HG02798 (cell line): Measurements from ENCODE around the gene KIAA1614.

Experiments used
- ATAC-seq: cut with Tn5 transposase; IDR thresholded peaks from one replicate; pipeline ENCODE4 v1.9.1; 2021; ENCODE audit warnings: mild to moderate bottlenecking; ENCODE audit not compliant: unreplicated experiment, poor library complexity

KIAA1614 gene, protein sequence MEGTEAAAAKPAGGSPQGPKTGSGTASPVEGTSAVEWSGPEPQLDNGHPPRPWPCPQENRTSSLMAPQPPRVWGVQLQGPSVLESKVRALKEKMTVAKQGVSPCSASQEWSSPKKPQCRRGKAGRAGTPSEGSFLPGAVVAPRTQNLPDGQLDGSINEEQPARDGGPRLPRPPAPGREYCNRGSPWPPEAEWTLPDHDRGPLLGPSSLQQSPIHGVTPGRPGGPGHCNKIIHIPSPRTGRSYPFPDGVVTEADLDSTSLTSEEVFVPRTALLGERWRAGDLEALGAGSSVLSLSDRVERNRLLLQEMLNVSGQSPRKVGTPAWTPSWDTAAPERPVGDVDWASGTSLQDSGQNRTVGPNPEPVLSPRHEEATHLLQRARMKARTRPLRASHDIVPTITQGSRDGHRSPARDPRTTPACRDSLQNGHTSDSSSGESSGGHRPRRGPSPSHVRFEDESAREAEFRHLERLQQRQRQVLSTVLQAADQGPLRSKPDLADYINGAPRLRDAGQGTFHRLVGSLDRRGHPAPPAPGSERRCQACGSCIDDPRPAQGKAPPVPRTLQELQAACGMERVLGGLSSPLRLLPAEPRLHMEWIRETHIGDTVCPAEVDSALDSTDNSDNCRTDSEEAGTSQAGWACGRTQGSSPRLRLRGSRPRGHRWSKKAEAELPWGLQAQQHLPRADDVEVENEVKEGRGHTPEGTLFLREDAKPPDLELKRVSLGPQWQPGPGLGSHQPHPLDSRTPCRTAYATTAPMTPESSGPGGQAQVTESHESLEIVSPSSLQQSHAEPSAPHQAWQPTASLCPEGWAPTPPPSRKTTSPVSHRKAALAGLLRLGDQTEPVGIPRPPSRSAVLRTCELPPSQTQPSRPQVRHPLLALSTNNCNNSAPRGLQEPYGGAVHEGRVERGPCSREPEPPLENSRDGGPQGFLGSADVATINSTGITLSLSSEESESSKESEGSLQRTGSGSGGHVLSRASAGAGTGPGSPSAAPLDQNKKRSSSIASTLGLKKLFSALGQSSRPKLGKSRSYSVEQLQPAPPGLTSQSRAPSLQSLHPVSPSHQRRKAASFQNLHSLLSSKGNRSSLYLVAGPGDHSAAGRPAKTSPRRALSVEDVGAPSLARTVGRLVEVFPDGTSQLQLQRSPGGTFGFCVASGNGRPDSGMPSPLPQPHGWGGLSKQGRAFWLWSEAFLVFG

GRCh38 chr1:180912801-180913565 lies at the start of gene KIAA1614:
Gene KIAA1614, plus strand, starts transcription at chr1:180912897. Its CDS starts 347 bp downstream, at chr1:180913244.
- peak; percentile 24 for ATAC-seq

- no peak for ATAC-seq
These were observed 49.4 kb upstream of the KIAA1614 start for GRCh38 chr1:180863158-180863775.

- ATAC-seq: peak; percentile 42
These were observed 30.7 kb upstream of the KIAA1614 start for GRCh38 chr1:180881806-180882509.

DNA sequence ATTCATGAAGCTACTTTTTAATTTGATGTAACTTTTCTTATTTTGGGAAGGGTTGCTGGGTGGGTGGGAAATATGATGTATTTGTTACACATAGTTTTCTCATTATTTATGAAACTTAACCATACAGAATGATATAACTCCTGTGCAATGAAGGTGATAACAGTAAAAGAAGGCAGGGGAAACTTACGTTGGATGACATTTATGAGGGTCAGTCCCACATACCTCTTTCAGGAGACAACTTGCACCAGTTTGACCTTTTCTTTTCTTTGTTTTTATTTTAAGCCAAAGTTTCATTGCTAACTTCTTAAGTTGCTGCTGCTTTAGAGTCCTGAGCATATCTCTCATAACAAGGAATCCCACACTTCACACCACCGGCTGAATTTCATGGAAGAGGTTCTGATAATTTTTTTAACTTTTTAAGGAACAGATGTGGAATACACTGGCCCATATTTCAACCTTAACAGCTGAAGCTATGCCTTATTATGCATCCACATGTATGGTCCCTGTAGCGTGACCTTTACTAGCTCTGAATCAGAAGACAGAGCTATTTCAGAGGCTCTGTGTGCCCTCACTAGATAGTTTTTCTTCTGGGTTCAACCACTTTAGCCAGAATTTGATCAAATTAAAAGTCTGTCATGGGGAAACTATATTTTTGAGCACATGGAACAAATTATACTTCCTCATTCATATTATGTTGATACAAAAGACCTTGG lies 28.0 kb upstream of the KIAA1614 start:
- ATAC-seq: no peak

GRCh38 chr1:180886338-180886737 lies 26.4 kb upstream of the KIAA1614 start:
- no peak for ATAC-seq

- no peak for ATAC-seq
These were observed 24.9 kb upstream of the KIAA1614 start for GRCh38 chr1:180887841-180888240.

DNA sequence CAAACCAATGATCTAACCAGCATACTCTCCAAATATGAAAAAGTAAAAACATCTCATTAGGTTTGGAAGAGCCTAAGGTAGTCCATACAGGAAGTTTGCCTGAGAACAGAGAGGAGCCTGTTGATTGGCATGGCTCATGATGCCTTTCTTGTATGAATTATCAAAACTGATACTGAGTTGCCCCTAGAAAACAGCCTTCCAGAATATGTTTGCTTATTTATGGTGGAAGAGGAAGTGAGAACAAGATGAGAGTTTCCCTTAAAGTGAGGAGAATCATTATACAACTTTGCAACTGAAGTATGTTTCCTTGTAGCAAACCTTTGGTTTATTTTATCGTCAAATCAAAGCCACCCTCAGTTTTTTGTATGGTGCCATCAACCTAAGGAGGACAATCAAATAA lies 23.8 kb upstream of the KIAA1614 start:
- ATAC-seq: peak; percentile 51

GRCh38 chr1:180889325-180889724 lies 23.4 kb upstream of the KIAA1614 start:
- ATAC-seq: no peak

- ATAC-seq: no peak
These were observed 20.4 kb upstream of the KIAA1614 start for GRCh38 chr1:180892272-180892671.

GRCh38 chr1:180892675-180893074 lies 20.0 kb upstream of the KIAA1614 start:
- no peak for ATAC-seq

- no peak for ATAC-seq
These were observed 19.1 kb upstream of the KIAA1614 start for GRCh38 chr1:180893614-180894013.

- ATAC-seq: no peak
These were observed 16.5 kb upstream of the KIAA1614 start for GRCh38 chr1:180896161-180896560.

- no peak for ATAC-seq
These were observed 14.1 kb upstream of the KIAA1614 start for GRCh38 chr1:180898441-180899219.

GRCh38 chr1:180899262-180899661 lies 13.4 kb upstream of the KIAA1614 start:
- ATAC-seq: no peak

DNA sequence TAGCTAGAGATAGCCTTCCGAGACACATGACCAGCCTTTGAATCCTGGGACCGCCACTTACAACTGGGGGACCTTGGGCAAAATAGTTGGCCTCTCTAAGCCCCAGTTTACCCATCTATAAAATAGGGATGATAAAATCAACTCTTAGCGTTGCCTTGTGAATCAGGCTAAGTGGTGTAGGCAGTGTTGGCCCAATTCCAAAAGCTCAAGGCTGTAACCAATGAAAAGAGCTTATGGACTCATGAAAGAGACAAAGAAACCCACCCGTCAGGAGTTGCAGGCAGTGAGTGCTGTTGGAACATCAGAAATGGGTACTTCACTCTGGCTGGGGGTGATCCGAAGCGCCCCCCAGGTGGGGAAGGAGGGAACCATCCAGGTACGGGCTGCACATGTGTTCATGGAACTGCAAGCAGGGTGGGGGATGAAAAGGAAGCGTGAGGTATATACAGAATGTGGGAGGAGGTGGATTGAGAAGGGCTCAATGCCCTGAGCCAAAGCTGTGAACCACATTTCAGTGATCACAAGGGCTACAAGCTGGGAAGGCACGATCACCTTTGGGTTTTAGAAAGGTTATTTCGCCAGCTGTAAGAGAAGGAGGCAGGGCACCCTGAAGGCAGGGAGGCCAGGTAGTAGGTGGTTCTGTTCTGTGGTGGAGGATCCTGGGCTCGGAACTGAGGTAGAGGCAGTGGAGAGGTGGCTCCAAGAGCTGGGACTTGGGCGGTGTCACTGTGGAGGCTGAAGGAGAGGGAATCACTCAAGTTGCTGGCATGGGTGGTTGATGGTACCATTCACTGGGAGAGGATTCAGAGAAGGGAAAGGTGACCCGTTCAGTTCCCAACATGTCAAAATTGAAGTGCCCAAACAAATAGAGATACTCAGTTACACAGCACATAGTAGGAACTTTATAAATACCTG lies 11.4 kb upstream of the KIAA1614 start:
- ATAC-seq: no peak

GRCh38 chr1:180902541-180902940 lies 10.2 kb upstream of the KIAA1614 start:
- ATAC-seq: no peak
